ENCODE measurements around the gene ISYNA1.

- TF ChIP-seq CTCF (IDR thresholded peaks at IDR 0.05) (no peak), POLR2A (IDR thresholded peaks at IDR 0.05) (no peak)
Observed at GRCh38 chr19:18419699-18420460, 18.1 kb downstream of the ISYNA1 start.

All from heart left ventricle (tissue), 13 donors.